Measurements from ENCODE around the gene AGRP. TPM values are rescaled to one million over a fixed set of nuclear protein-coding genes. Genes with fewer than 3 reads are reported as not detected.
"Not testable (repeated sequence)": the region's sequence is repeated elsewhere in the genome, so short reads cannot be mapped to it uniquely, and the experiment has no call there.

Gene AGRP
- polyA plus RNA-seq, 4 donors, result 0.25 to 0.31 TPM; not detected in 2

DNA sequence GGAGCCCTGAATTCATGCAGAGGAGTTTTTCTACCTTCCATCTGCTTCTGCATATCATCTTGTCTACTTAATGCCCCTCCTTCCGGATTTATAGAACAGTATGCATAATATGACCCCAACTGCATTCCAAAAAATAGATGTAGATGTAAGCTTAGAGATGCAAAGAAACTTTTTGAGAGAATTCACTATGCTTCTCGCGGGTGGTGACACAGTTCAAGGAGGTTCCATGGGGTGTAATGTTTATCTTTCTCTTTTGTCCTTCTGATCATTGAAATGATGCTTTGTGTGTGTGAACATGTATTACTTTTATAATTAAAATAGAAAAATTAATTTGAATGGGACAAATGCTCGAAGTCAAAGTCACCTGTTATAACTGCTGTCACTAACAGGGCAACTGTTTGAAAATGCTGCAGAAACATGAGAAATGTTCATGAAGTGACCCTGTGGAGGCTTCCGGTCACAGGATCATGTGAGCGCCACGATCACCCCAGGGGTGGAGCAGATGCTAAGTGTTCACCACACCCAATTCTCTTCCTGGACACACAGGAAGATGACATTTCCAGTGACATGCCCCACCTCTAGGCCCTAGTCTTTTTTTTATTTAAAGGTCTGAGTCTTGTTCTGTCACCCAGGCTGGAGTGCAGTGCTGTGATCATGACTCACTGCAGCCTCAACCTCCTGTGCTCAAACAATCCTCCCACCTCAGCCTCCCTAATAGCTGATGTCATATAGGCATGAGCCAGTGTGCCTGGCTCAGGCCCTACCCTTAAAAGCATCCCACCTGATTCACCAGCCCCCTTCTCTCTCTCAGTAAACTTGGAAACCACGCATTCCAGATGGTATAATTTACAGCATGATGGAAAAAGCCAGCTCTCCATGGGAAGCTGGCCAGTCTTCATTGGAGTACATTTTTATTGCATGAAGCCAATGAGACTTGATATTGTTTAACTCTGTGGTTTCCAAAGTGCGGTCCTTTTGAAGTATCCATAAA lies 21.0 kb upstream of the AGRP start:
- no peak for DNase-seq (ENCODE audit: low read depth in 4 of 4, low spot score in 3 of 4)

DNA sequence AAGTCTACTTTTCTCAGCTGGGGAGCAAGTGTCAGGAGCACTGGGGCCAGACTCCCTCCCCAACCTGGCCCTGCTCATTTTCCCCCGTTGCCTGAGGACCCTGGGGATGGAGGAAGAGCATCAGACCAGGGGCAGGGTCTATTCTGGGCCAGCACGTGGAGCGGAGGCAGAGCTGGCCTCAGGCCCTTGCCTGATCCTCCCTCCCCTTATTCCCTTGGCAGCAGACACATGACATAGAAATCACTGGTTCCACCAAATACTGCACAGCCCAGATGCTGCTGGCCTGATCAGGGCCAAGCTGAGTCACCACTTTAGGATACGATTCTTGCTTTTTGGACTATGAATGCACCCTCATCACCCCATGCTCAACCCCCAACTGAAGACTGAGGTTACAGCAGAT lies 15.8 kb upstream of the AGRP start:
- no peak for DNase-seq (ENCODE audit: low read depth in 4 of 4, low spot score in 3 of 4)

DNA sequence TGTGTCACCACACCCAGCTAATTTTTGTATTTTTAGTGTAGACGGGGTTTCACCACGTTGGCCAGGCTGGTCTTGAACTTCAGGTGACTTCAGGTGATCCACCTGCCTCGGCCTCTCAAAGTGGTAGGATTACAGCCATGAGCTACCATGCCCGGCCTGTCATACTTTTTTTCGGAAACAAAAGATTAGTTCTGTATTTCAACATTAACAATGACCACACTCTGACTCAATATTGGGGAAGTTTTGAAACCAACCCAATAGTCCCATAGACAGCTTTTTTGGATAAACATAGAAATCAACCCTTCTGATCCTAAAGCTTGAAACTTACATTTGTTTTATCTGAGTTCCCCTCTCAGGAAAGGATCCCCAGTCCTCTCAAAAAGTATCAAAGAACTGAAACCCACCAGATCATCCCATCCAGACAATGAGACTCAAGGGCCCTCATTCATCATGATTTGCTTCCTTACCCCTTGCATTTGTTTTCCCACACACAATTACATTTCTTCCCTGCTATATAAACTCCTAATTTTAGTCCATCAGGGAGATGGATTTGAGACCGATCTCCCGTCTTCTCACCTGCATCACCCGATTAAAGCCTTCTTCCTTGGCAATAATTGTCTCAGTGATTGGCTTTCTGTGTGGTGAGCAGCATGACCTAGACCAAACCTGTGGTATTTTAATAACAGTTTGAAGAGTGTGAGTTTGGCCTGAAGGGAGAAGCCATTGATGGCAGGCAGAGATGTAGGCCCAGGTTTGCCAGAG lies 7.2 kb upstream of the AGRP start:
- no peak for DNase-seq (ENCODE audit: low read depth in 4 of 4, low spot score in 3 of 4)

GRCh38 chr16:67489401-67490083 lies 6.2 kb upstream of the AGRP start:
- DNase-seq (ENCODE audit: low read depth in 4 of 4, low spot score in 3 of 4), result no peak

- DNase-seq (ENCODE audit: low read depth in 4 of 4, low spot score in 3 of 4), result not testable (repeated sequence)
Observed at GRCh38 chr16:67487561-67487960, 4.2 kb upstream of the AGRP start.

DNA sequence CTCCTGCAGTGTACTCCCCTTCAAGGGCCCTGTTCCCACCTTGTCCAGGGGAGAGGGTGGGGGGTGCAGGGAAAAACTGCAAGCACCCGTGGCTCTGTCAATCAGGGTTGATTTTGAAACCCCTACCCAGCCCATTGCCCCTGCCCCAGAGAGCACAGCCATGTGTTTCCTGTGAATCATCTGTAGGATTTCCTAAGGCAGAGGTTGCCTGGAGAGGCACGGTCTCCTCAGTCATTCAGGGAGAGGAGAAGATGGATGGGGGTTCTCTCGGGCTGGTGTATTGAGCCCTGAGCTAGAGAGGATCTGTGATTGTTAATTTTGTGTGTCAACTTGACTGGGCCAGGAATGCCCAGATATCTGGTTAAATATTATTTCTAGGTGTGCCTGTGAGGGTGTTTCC lies 3.5 kb upstream of the AGRP start:
- no peak for DNase-seq (ENCODE audit: low read depth in 4 of 4, low spot score in 3 of 4)

DNA sequence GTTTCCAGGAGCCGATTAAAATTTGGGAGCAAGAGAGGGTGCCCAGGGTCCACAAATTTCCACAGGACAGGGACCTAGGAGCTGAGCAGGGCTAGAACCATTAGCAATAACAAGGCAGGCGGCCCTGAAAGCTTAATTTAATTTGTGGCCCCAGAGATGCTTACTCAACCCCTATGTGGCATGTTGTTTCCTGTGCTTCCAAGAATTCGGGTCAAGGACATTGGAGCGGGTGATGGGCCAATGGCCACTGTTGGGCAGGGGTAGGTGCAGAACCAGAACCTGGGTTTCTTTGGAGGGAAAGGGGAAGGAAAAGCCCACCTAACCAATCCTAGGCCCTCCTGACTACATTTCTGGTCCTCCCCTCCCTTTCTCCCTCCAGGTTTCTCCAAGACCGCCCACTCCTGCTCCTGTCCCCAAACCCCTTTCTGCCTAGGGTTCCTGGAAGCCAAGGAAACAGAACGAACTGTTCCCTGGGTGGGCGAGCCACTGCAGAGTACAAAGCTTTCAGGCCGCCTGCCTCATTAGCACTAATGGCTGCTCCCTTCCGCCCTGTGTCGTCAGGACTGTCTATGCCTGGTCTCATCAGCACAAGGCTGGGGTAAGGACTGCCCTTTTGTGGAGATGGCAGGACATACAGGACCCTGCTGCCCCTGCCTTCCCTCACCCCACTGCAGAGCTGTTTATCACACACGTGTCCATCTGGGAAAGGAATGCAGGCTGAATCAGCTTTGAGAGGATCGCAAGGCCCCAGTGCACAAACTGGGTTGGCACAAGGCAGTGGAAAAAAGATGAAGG lies 581 bp upstream of the AGRP start:
- no peak for DNase-seq (ENCODE audit: low read depth in 4 of 4, low spot score in 3 of 4)

- DNase-seq (ENCODE audit: low read depth in 4 of 4, low spot score in 3 of 4), result no peak
Observed at GRCh38 chr16:67482233-67482924, 968 bp downstream of the AGRP start.

DNA sequence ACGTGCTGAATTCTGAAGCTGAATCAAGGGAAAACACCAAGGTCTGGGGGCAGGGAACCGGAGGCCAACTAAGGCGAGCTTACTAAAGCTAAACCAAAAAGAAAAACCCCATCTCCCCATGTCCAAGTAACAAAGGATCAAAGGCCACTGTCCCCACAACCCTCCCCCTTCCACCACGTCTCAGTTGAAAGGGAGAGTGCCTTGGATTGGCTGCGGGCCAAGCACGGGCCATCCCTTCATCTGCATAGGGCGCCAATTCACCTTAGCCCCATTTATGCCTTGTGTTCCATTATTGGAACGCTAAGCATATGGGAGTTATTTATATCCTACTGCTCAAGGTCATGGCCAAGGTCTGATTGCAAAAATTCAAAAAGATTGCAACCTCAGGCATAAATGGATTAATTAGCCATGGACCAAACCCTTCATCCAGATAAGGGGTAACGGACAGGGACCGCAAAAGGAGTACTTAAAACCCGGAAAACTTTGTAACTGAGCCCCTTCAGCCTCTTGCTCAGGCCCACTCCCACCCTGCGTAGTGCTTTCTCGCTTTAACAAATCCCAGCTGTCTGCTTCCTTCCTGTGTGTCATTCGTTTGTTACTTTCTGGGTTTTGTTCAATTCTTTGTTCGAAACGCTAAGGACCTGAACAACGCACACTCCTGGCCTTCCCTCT lies 1.6 kb downstream of the AGRP start:
- DNase-seq (ENCODE audit: low read depth in 4 of 4, low spot score in 3 of 4), result no peak

- DNase-seq (ENCODE audit: low read depth in 4 of 4, low spot score in 3 of 4), result peak; percentile 93 to 100 (median 95)
Observed at GRCh38 chr16:67480833-67481560, 2.4 kb downstream of the AGRP start, which contains the start of gene ATP6V0D1. Gene ATP6V0D1 (minus strand): TSS chr16:67481157. CDS start chr16:67481086, 71 bp downstream.

GRCh38 chr16:67477960-67478554 lies 5.3 kb downstream of the AGRP start:
- no peak for DNase-seq (ENCODE audit: low read depth in 4 of 4, low spot score in 3 of 4)

DNA sequence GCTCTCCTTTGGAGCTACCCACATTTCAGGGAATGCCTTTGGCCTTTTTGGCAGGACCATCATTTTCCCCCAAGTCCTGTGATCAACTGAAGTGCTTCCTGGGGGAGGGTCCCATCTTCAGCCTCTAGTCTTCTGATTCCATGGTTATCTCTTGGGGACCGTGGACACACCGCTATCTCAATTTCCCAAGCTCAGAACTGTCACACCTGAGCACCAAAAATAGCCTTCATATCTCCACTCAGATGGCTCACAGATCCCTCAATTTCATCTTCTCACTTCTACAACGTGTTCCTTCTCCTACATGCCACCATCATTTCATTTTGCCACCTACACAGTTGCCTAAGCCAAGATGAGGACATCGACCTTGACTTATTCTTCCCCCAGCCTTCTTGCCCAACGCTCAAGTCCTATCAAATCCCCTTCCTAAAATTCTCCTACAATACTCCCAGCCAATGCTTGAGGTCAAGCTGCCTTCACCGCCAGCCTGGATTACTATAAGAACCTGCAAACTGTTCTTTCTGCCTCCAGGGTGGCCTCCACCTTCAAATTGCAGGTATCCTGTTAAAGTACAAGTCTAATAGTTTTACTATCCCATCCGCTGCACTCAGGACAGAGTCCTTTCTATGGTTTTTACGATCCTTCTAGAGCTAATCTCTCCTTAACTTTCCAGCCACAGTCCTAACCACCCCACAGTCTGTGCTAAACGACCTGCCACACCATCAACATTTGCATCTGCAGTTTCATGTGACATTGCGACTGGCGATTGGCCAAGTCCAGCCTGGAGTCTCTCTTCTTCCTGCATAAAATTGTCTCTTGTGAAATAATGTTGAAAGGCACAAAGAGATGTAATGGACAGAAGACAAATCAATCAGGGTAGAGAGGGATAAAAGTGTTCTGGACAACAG lies 8.5 kb downstream of the AGRP start:
- DNase-seq (ENCODE audit: low read depth in 4 of 4, low spot score in 3 of 4), result no peak

DNA sequence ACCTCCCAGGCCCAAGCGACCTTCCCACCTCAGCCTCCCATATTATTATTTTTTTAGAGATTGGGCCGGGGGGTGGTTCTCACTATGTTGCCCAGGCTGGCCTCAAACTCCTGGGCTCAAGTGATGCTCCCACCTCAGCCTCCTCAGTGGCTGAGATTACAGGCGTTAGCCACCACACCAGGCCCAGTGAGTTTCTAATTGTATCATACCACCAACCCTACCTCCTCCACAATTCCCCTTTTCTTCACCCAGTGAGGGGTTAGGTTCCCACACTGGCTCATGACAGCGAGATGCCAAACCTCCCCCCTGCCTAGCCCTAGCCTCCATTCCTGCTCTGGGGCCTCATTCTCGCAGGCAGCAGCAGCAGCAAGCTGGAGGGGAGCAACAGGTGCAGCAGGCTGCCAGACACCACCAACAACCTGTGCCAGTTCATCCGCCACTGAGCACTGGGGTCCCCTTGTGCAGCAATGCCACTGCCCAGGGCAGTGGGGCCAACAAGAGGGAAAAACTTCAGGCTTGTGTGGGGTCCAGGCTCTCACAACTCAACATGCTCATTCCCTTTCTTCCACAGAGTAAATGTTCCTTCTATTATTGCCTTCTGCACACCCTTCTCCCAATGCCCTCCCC lies 11.5 kb downstream of the AGRP start:
- DNase-seq (ENCODE audit: low read depth in 4 of 4, low spot score in 3 of 4), result no peak

DNA sequence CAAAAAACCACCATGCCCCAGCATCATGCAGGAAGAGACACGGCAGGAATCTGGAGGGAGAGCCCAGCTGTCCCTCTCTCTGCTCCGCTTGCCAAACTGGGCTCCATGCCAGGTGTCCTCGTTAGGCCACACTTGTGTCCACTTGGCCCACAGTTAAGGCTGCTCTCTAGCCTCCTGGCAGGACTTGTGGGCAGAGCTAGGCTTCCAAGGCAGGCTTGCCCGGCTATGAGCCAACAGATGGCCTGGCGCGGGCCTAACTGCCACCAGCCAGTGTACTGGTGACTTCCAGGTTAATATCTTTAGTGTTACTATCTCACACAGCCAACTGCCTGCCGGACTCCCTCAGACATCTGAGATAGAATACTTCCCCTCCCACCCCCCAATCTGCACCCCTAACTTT lies 13.0 kb downstream of the AGRP start:
- DNase-seq (ENCODE audit: low read depth in 4 of 4, low spot score in 3 of 4), result no peak

GRCh38 chr16:67468731-67469130 lies 14.6 kb downstream of the AGRP start:
- DNase-seq (ENCODE audit: low read depth in 4 of 4, low spot score in 3 of 4), result no peak

DNA sequence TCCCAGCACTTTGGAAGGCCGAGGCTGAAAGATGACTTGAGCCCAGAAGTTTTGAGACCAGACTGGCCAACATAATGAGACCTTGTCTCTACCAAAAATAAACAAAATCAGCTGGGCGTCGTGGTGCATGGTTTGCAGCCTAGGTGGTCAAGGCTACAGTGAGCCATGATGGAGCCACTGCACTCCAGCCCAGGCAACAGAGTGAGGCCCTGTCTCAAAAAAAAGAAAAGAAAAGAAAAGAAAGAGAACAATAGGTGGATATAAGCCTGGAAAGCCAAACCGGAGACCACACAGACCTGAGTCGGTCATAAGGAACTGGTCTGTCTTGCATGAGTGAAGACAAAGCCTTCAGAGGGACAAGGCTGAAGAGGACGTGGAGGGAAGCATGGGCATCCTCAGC lies 16.8 kb downstream of the AGRP start:
- no peak for DNase-seq (ENCODE audit: low read depth in 4 of 4, low spot score in 3 of 4)

Measured in right renal pelvis (tissue), 4 donors.